Islet of Langerhans (tissue), 1 donor: ENCODE results near the gene S100B.
"Not testable (repeated sequence)": the region's sequence is repeated elsewhere in the genome, so short reads cannot be mapped to it uniquely, and the experiment has no call there.

ENCODE experiments used
- FAIRE-seq: peaks from one replicate; lab custom pipeline; 2011; peaks lifted over from hg19 to GRCh38; lab: Jason Lieb, UNC

The S100B gene

DNA sequence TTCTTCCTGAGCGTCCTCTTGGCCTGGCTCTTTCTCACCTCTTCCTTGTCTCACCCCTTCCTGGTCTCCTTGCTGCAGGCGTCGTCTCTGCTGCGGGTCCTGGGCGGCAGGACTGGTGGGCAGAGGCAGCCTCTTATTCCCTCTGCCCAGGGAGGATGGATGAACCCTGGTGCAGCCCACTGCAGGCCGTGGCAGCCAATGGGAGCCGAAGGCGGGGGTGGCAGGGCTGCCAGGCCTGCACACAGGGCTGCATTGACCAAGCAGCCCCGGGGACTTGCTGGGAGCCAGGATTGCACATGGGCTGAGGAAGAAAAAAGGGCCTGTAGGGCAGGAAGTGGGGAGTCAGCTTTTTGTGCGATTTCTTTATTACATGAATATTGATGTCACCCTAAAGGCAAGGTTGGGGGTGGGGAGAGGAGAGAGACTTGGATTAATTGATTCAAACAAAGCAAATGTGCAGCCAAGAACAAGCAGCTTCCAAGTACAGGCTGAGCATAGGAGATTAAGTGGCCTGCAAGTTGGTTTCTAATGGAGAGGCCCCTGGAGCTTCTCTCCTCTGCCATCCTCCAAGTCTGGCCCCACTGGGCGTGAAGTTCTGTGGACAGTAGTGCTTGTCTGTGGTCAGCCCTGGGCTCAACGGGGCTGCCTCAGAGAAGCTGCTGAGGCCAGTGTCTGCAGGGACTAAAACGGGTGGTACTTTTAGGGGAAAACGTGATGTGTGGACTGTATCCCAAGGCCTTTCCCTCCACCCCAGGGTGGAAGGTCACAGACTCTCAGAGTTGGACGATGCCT, at the start of gene S100B:
S100B (minus strand) TSS at position 108 of the 792 bp plus-strand sequence. CDS start 2,667 bp downstream, outside the sequence.
- FAIRE-seq = no peak

DNA sequence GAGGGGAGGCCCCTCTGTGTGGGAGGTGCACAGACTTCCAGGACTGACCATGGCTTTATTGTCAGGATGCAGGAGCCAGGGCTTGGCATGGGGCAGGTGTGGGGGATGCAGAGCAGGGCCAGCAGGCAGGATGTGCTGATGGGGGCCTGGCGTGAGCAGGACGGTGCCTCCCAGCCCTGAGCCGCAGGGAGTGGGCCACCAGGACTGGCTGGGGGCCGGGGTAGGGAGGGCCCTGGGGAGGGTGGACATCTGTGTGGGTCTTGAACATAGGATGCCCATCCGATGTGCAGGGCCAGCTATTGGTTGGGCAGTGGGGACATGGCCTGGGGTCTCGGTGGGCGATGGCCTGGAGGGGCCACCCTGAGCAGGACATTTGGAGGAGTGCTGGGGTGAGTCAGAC, 46.2 kb upstream of the S100B start:
- no peak for FAIRE-seq

DNA sequence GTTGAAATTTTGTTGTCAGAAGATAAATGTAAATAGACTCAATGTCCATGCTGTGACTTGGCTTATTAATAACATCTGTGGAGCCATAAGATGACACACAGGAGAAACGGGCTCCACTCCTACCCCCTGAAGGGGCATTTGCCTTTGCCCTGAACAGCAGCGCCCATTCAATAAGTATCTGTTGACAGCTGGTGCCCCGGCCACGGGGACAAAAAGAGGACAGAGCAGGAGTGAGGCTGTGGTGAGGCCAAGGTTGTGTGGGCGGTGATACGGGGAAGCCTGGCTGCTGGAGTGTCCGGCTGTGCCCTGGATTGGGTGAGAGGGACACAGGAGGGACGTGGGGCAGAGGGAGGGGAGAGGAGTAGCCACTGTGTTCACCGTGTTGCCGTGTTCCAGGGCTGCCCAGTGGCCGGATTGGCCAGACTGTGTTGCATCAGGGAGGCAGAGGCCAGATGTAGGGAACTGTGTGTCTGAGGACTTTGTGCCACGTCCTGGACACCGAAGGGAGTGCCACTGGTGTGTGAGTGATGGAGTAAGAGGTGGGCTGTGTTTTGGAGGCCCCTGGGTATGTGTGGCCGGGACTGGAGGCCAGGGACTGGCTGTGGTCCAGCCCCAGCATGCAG, 45.7 kb upstream of the S100B start:
- FAIRE-seq = peak; percentile 94

DNA sequence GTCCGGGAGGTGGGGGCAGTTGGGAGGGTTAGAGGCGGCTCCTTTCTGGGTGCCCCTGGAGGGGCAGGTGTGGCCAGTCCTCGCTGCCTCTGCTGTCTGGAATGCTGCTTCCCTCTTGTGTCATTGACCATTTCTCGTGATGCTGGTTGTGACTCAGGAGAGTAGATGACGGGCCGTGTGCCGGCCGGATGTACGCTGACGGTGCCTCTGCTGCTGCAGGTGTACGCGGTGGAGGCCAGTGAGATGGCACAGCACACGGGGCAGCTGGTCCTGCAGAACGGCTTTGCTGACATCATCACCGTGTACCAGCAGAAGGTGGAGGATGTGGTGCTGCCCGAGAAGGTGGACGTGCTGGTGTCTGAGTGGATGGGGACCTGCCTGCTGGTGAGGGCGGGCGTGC, 44.5 kb upstream of the S100B start:
- no peak for FAIRE-seq

DNA sequence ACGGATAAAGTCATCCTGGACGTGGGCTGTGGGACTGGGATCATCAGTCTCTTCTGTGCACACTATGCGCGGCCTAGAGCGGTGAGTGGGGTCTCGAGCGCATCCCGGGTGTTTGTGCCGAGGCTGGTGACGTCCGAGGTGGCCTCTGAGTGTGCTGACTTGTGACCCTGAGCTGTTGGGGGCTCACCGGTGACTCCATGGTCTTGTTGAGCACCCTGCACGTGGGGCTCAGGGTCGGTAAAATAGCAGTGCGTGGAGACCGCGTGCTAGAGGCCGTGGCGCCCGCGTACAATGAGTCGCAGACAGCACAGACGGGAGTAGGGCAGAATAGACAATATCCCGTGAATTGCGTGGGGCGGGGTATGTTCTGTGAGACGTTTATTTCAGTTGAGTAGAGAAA, 43.7 kb upstream of the S100B start:
- no peak for FAIRE-seq

DNA sequence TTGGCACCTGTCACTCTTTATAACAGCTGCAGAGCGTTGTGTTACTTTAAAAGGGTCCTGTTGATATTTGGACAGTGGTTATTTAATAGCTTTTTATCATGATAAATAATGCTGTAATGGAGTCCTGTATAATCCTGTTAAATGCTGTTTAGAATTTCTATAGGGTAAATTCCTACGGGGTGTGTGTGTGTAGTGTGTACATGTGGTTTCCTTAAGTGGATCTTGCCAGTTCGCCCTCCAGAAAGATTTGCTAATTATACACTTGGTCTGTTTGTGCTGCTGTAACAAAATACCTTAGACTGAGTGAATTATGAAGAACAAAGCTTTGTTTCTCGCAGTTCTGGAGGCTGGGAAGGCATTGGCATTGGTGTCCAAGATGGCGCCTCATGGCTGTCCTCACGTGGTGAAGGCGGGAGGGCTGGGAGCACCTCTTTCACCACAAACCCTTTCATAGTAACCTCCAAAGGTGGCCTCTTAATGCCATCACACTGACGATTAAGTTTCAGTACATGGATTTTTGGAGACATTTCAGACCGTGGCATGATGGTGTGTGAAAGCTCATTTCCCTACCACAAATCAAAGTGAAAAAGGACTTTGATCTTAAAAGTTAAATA, 41.8 kb upstream of the S100B start:
- FAIRE-seq = no peak

DNA sequence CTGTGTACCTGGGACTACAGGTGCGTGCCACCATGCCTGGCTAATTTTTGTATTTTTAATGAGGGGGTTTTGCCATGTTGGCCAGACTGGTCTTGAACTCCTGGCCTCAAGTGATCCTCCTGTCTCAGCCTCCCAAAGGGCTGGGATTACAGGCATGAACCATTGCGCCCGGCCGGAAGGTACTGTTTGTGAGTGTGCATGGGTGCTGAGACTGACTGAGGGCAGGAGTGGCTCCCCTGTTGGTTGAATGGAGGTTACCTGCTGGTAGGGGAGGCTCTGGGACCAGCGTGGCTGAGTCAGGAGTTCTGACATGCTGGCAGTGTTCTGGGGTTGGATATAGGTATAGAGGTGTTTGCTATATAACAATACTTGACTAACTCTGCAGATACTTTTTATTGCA, 41.0 kb upstream of the S100B start:
- no peak for FAIRE-seq

DNA sequence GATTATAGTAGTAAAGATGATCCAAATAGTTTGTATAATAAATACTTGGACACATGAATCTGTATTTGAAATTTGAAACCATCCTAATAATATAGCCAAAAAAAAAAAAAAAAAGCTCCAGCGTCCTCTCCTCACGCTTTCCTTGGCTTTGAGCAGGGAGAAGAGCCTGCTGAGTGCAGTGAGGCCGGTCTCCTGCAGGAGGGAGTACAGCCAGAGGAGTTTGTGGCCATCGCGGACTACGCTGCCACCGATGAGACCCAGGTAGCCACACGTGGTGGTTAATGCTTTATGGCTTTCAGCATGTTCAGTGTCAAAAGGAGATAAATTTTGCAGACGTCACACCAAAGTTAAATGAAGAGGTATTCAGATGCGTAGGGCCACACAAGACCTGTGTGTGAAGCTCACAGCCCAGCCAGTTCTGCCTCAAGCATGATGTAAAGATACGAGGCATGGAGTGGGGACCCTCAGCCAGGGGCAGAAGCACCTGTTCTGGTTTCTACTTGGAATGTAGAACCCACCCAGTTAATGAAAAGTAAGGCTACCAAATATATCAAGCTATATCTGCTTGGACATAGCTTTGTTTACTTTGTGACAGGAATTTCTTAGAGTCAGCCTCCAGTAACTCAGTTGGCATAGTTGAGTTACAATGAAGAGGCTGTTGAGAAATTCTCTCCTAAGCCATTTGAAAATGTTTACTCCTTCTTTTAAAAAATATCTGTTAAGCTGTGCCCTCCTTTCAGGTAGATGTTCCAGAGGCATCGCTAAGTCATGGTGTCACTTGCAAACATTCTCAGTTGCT, 38.7 kb upstream of the S100B start:
- FAIRE-seq = no peak

DNA sequence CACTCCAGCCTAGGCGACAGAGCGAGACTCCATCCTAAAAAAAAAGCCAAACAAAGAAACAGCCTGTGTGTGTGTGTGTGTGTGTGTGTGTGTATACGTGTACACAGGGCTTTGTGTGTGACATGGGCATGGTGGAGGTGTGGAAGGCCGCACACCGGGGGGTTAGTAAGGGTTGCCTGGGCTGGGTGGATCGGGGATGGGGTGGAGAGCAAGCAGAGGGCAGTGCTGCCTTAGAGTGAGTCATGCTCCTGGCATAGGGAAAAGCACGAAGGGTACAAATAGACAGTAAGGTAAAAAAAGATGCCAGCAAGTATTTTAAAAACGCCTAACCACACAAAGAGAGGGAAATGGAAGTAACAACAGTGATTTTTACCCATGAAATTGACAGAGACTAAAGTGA, 36.8 kb upstream of the S100B start:
- no peak for FAIRE-seq

DNA sequence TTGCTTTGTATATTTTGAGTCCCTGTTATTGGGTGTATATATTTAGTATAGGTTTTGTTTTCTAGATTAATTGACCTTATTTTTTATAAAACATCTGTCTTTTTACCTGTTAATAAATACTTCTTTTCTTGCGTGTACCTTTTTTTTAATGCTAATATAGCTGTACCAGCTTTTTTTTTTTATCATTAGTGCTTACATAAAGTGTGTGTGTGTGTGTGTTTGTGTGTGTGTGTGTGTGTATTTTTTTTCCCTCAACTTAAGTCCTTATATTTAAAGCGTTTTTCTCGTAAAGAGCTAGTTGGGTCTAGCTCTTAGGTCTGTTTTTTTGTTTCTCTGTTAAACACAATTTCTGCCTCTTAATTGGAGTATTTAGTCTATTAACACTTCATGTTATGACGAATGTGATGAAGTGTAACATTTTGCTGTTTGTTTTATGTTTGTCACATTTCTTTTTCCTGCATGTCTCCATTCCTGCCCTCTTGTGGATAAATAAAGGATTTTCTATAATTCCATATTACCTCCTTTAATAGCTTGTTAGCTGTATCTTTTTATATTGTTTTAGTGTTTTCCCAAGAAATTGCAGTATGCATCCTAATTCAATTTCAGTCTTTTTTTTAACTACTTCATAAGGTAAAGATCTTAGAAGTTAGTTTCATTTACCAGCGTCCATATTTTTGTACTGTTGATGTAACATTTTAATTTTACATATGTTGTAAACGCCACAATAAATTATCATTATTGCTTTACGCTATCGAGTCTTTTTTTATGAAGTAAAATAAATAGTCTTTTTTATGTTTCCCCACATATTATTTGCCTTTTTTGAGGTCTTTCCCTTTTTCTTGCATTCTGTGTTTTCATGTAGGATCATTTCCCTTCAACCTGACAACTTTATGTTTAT, 34.9 kb upstream of the S100B start:
- FAIRE-seq = peak; percentile 64

DNA sequence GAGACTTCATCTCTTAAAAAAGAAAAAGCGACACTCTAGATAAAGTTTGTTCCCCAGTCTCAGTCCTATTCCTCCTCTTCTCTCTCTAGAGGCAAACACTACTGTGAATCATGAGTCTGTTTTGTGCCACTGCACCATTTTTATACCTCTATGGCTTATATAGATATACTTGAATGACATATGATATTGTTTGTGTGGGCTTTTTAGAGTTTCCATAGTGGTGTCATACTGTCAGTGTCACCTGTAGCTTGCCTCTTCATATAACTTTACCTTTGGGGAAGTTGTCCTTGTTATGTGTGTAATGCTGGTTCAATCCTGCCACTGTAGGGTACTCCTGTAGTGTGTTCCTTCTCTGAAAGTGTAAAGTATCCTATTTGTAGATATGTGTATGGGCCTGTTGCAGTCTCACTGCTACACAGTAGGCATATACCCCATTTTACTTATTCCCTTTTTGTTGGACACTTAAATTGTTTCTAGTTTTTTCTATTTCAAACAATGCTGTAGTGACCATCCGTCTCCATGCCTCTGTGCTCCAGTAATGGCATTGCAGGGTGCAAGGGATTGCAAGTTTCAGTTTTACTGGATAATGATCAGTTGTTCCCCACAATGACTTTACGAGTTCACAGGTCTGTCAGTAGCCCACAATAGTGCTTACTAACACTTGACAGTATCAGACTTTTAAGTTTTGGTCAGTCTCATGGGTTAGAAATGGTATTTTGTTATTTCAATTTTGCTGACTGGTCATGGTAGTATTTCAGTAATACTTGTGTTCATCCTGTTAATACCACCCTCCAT, 33.3 kb upstream of the S100B start:
- no peak for FAIRE-seq

DNA sequence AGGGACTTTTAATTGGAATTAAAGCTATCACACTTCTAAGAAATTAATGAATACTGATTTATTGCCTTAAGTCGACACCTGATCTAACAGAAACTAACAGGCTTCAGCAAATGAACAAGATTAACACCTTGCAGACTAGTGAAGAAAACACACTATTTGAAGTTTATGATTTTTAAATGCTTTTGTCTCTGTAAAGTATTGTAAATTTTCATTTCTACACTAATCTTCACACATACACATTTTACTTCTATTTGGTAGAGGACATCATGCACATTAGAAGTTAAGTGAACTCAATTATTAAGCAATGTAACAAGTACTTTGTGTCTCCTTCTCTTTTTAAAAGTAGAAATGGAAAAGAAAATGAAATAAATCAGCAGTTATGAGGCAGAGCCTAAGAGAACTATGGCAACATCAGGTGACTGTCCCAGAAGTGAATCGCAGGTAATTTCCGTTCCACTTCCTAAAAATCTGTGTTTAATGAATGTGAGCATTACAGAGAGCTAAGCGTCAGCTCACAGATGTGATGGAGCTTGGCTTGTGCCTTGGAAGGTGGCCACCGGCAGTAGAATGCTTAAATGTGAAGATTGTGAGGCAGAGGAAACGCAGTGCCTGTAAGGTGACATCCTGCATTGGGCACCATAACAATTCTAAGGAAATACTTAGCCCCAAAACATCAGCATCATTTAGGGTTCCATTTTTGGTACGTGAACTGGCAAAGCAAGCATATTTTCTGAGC, 31.8 kb upstream of the S100B start:
- FAIRE-seq = no peak

DNA sequence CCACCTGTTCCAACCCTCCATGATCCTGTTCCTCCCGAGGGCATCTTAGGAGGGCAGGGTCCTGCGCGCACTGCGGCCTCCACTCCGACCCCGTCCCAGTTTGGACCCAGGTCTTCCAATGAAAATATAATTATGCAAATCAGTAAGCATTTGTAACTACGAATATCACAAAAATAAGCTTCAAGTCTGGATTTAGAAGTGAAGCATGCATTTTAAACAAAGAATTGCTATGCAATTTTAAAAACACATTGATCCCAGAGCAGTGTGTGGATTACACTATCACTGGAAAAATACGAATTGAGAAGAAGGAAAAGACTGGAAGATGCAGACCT, 31.3 kb upstream of the S100B start:
- FAIRE-seq = no peak

DNA sequence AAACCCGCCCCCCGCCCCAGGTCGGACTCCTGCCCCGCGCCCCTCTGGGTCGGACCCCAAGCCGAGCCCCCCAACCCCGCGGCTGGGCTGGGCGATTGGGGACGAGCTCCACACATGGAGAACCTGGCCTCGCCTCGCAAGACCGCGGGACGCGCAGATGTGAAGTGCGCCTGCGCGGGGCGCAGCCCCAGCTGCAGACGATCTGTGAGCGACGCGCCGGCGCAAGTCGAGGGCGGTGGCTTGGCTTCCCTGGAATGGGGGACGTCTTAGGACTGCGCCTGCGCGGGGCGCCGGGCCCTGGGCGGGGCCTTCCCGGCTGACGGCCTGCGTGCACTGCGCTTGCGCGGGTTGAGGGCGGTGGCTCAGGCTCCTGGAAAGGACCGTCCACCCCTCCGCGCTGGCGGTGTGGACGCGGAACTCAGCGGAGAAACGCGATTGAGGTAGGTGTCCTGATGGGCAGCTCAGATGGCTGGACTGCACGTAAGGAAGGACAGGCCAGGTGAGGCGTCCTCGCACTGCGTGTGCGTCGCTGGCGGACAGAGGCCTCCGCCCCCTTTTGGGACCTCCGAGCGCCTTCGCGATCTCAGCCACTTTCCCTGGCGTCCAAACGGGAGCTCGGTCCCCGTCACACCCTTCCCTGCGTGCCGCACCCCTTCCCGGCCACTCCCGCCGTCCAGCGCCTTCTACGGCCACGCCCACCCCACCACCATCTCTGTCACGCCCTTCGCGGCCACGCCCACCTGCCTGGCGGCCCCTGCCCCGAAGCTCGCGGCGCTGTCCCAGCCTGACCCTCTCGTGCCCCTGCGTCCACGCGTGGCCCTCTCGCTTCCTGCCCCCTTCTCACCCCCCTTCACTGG, 30.7 kb upstream of the S100B start, which contains the start of gene PRMT2:
PRMT2 (plus strand) TSS at position 351 of the 857 bp plus-strand sequence. CDS start 1,278 bp downstream, outside the sequence.
- FAIRE-seq = no peak

DNA sequence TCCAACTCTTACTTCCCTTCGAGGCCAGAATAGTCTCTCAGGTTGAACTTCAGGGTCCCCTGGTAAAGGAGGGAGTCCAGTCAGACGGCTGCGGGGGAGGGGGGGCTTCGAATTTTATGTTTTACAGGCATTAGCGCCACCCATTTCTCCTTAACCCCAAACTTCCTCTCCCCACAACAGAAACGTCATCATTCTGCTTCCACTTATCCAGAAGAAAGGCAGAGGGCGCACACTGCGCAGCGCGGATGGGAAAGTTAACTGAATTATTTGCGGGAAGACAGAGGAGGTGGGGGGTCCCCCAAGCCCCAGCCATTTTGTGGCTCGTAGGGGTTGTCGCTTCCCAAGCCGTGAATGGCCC, 30.1 kb upstream of the S100B start:
- FAIRE-seq = no peak

DNA sequence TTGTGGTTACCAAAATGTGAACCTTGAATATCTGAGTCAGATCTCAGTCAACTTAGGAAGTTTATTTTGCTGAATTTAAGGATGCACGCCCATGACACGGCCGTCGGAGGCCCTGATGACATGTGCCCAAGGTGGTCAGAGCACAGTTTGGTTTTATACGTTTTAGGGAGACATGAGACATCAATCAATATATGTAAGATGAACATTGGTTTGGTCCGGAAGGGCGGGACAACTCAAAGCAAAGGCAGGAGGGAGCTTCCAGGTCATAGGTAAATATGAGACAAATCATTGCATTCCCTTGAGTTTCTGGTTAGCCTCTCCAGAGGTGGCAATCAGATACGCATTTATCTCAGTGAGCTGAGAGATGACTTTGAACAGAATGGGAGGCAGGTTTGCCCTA, 29.5 kb upstream of the S100B start:
- no peak for FAIRE-seq

DNA sequence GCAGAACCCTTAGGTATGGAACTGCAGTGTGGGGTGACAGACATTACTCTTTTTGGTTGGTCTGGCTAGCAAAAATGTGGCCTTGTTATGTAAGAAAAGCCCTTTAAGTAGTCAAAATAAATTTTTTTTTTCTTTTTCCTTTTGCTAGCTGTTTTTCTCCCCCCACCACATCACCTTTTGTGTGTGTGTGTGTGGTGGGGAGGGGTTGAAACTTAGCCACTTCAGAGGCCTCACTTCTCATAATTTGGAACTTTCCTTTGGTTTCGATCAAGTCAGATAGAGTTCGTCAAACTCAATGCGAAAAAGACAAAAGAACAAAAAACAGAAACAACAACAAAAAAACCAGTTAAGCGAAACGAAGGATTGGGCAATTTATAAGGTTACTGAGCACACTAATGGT, 28.7 kb upstream of the S100B start:
- FAIRE-seq = no peak

DNA sequence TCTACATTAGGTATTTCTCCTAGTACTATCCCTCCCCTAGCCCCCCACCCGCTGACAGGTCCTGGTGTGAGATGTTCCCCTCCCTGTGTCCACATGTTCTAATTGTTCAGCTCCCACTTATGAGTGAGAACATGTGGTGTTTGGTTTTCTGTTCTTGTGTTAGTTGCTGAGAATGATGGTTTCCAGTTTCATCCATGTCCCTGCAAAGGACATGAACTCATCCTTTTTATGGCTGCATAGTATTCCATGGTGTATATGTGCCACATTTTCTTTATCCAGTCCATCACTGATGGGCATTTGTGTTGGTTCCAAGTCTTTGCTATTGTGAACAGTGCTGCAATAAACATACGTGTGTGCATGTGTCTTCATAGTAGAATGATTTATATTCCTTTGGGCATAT, 26.0 kb upstream of the S100B start:
- FAIRE-seq = not testable (repeated sequence)

DNA sequence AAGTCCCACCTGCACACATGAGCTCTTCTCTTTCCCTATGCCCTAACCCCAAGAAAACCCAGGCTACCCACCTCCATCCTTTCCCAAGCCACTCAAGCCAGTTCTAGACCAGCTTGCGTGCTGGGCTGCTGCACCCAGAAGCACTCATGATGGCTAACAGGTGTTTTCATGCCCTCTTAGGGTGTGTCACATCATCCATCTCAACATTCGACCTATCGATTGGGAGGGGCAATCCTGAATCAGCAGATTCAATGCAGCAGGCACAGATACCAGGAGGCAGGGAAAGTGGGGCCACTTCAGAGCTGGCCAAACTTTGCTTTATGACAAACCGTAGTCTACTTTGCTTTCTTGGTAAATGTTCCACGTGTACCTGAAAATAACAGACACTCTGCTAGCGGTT, 24.0 kb upstream of the S100B start:
- no peak for FAIRE-seq
